ENCODE results near the gene ZCCHC24.

DNA sequence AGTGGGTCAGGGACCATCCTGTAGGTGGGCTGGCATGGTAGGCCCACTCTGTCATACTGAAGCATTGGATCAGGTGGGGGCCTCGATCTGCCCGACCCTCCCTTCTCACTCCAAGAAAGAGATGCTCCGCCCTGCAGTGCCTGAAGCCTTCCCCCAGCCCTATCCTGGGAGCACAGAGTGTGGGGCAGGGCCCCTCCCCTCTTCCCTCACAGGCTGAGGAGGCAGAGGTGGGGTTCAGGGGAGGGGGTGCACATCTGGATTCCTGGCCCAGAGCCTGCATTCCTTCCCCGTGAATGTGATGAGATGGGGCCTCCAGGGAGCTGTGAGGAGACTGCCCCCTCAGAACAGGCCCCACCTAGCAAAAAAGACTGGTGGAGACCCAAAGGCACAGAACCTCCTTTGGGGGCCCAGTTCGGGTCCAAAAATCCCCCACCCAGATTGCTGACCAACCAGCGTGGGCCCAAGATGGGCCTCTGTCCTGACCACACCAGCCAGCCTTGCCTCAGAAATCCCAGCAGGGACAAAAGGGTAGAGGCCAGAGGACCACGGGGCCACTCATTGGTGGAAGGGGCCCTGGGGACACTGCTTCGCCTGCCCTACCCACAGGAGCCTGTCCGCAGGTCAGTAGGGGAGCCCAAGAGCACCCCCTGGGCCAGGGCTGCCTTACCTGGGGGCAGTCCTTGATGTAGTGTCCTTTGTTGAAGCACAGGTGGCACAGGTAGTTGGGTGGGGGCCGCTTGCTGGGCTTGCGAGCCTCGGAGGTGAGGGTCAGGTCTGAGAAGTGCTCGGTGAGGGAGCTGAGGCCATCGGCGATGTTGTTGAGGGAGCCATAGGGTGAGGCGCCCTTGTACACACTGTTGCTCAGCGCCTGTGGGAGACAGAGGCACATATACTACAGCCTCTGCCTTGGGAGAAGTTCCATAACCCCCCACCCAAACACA, 13.3 kb downstream of the ZCCHC24 start:
- no peak for TF ChIP-seq RXRA (IDR thresholded peaks at IDR 0.05)
- no peak for TF ChIP-seq CTCF (IDR thresholded peaks at IDR 0.05; ENCODE audit: low read depth, low read length, missing input control)
- no peak for TF ChIP-seq EGR1 (IDR thresholded peaks at IDR 0.05; ENCODE audit: low read depth in 2 of 2)
- TF ChIP-seq GABPA (IDR thresholded peaks at IDR 0.05 in 1 of 2, conservative IDR thresholded peaks at IDR 0.05 in 1 of 2): no peak

Data from liver (tissue), 3 donors.